Adrenal gland (tissue), 5 donors: ENCODE measurements around the gene MAML3.

Experiments used
- CTCF ChIP-seq, 6 experiments: fragments of 450-650 bp in 4 of 6; fragments of 200-600 bp in 2 of 6; sonication (generic) in 1 of 6; IDR thresholded peaks; 1 replicate in 5 of 6; 2 replicates in 1 of 6; pipeline versions ENCODE4 v1.5.1 to v1.8.0; 2016 to 2021; ENCODE audit warnings: antibody characterized with exemption in 6 of 6, mild to moderate bottlenecking in 2 of 6, moderate library complexity in 1 of 6
- POLR2A ChIP-seq, 2 donors: fragments of 450-650 bp; IDR thresholded peaks; one replicate each; pipeline ENCODE4 v1.6.1; 2017; ENCODE audit warnings: antibody characterized with exemption in 2 of 2, mild to moderate bottlenecking in 2 of 2, moderate library complexity in 1 of 2
- donor health status: DM: no; HTN: no; CAD: no.

GRCh38 chr4:140153718-140154571 lies at the start of gene MAML3:
- TF ChIP-seq POLR2A (IDR thresholded peaks at IDR 0.05) (peak; percentile 90 to 96), CTCF (IDR thresholded peaks at IDR 0.05) (peak in 2 of 6 experiments; percentile 7 to 47)
